CD4-positive, alpha-beta T cell treated with Interleukin-6 for 4 hours (primary cell): Measurements from ENCODE around the gene TMCC1.
"Not testable (repeated sequence)": the region's sequence is repeated elsewhere in the genome, so short reads cannot be mapped to it uniquely, and the experiment has no call there.

Source experiments
- DNase-seq: peaks from one replicate; pipeline ENCODE4 v3.0.0-alpha.2; 2020; ENCODE audit warnings: mixed read lengths

The TMCC1 gene

GRCh38 chr3:129620828-129621559 lies 272.5 kb downstream of the TMCC1 start:
- no peak for DNase-seq

- DNase-seq = no peak
These were observed 273.8 kb downstream of the TMCC1 start for GRCh38 chr3:129619726-129620162.

- no peak for DNase-seq
These were observed 274.4 kb downstream of the TMCC1 start for GRCh38 chr3:129618901-129619671.

GRCh38 chr3:129618186-129618820 lies 275.2 kb downstream of the TMCC1 start:
- DNase-seq = no peak

- DNase-seq = no peak
These were observed 275.9 kb downstream of the TMCC1 start for GRCh38 chr3:129617381-129618185.

GRCh38 chr3:129616713-129617112 lies 276.8 kb downstream of the TMCC1 start:
- DNase-seq = no peak

- no peak for DNase-seq
These were observed 277.2 kb downstream of the TMCC1 start for GRCh38 chr3:129616291-129616690.

- no peak for DNase-seq
These were observed 277.7 kb downstream of the TMCC1 start for GRCh38 chr3:129615751-129616281.

- no peak for DNase-seq
These were observed 278.6 kb downstream of the TMCC1 start for GRCh38 chr3:129614927-129615363.

- no peak for DNase-seq
These were observed 279.1 kb downstream of the TMCC1 start for GRCh38 chr3:129614435-129614834.

- no peak for DNase-seq
These were observed 280.2 kb downstream of the TMCC1 start for GRCh38 chr3:129613367-129613740.

- DNase-seq = no peak
These were observed 280.8 kb downstream of the TMCC1 start for GRCh38 chr3:129612534-129613366.

- DNase-seq = no peak
These were observed 281.5 kb downstream of the TMCC1 start for GRCh38 chr3:129611812-129612533.

GRCh38 chr3:129611446-129611800 lies 282.1 kb downstream of the TMCC1 start:
- DNase-seq = no peak

GRCh38 chr3:129610794-129611445 lies 282.6 kb downstream of the TMCC1 start:
- not testable (repeated sequence) for DNase-seq

- DNase-seq = no peak
These were observed 283.2 kb downstream of the TMCC1 start for GRCh38 chr3:129610276-129610675.

- DNase-seq = no peak
These were observed 283.8 kb downstream of the TMCC1 start for GRCh38 chr3:129609591-129610182.

- no peak for DNase-seq
These were observed 284.4 kb downstream of the TMCC1 start for GRCh38 chr3:129608936-129609590.
